K562 (cell line): ENCODE measurements around the gene CCNL2. TPM values are rescaled to one million over a fixed set of nuclear protein-coding genes. Genes with fewer than 3 reads are reported as not detected.

ENCODE experiments used
- BCLAF1 ChIP-seq, 2 experiments: fragments of 450-650 bp in 1 of 2; IDR thresholded peaks; 2 replicates each; pipeline ENCODE4 v1.6.1; 2011 to 2017; ENCODE audit warnings: low read depth in 2 of 2, antibody characterized with exemption in 1 of 2, borderline replicate concordance in 1 of 2, low read length in 1 of 2, mild to moderate bottlenecking in 1 of 2, mixed read lengths in 1 of 2; ENCODE audit not compliant: control insufficient read depth in 1 of 2
- HMGXB4 ChIP-seq: sonication (generic); formaldehyde crosslinking; IDR thresholded peaks from 2 replicates; pipeline ENCODE4 v1.8.1; 2023; ENCODE audit warnings: mild to moderate bottlenecking, missing genetic modification reagents
- HNRNPLL ChIP-seq: fragments of 200-400 bp; formaldehyde crosslinking; IDR thresholded peaks from 2 replicates; pipeline ENCODE4 v1.6.1; 2017; ENCODE audit warnings: low read length, low read depth, mild to moderate bottlenecking; ENCODE audit not compliant: poor library complexity, severe bottlenecking
- IRF2 ChIP-seq: sonication (generic); formaldehyde crosslinking; IDR thresholded peaks from 2 replicates; pipeline ENCODE4 v1.8.1; 2022; ENCODE audit warnings: mild to moderate bottlenecking, missing genetic modification reagents
- LEF1 ChIP-seq: fragments of 450-650 bp; IDR thresholded peaks from 2 replicates; pipeline ENCODE4 v1.6.1; 2016; ENCODE audit warnings: mild to moderate bottlenecking
- MBD1 ChIP-seq: fragments of 250-450 bp; sonication (Bioruptor Pico); IDR thresholded peaks from 2 replicates; pipeline ENCODE4 v1.8.0; 2022; ENCODE audit warnings: inconsistent platforms
- MEF2A ChIP-seq: IDR thresholded peaks from 2 replicates; pipeline ENCODE4 v1.6.1; 2011; ENCODE audit warnings: low read depth, mild to moderate bottlenecking, low read length, moderate library complexity; ENCODE audit not compliant: control insufficient read depth
- MYBL2 ChIP-seq, 2 experiments: fragments of 450-650 bp in 1 of 2; sonication (generic) in 1 of 2; formaldehyde crosslinking in 1 of 2; IDR thresholded peaks; 2 replicates each; pipeline versions ENCODE4 v1.6.1 to v1.8.1; 2017 to 2022; ENCODE audit warnings: borderline replicate concordance in 1 of 2, inconsistent platforms in 1 of 2, low read depth in 1 of 2, mild to moderate bottlenecking in 1 of 2, missing genetic modification reagents in 1 of 2, moderate library complexity in 1 of 2
- NCOA6 ChIP-seq: fragments of 450-650 bp; IDR thresholded peaks from 2 replicates; pipeline ENCODE4 v1.6.1; 2017; ENCODE audit warnings: mild to moderate bottlenecking
- NCOR1 ChIP-seq: fragments of 450-650 bp; IDR thresholded peaks from 2 replicates; pipeline ENCODE4 v1.6.1; 2016; ENCODE audit warnings: mild to moderate bottlenecking, moderate library complexity
- NFE2 ChIP-seq: IDR thresholded peaks from 2 replicates; pipeline ENCODE4 v1.6.1; 2014; ENCODE audit warnings: antibody characterized with exemption, low read depth
- POLR2G ChIP-seq: fragments of 200-400 bp; formaldehyde crosslinking; IDR thresholded peaks from 2 replicates; pipeline ENCODE4 v1.6.1; 2017; ENCODE audit warnings: low read depth, mild to moderate bottlenecking, antibody characterized with exemption, low read length, moderate library complexity
- PREB ChIP-seq: sonication (generic); formaldehyde crosslinking; IDR thresholded peaks from 2 replicates; pipeline ENCODE4 v1.8.1; 2023; ENCODE audit warnings: mild to moderate bottlenecking, missing genetic modification reagents
- RFX1 ChIP-seq: fragments of 450-650 bp; IDR thresholded peaks from 2 replicates; pipeline ENCODE4 v1.6.1; 2016; ENCODE audit warnings: mild to moderate bottlenecking, moderate library complexity
- TBL1XR1 ChIP-seq, 2 experiments: IDR thresholded peaks; 2 replicates each; pipeline ENCODE4 v1.6.1; 2012; ENCODE audit warnings: improper control_type of control experiment in 2 of 2, low read length in 2 of 2, mild to moderate bottlenecking in 1 of 2
- TCF3 ChIP-seq: sonication (generic); formaldehyde crosslinking; IDR thresholded peaks from 2 replicates; pipeline ENCODE4 v1.4.0; 2020; ENCODE audit warnings: mild to moderate bottlenecking, missing genetic modification reagents
- ZBTB34 ChIP-seq: fragments of 250-450 bp; sonication (Bioruptor Pico); IDR thresholded peaks from 2 replicates; pipeline ENCODE4 v1.8.0; 2021; ENCODE audit warnings: mild to moderate bottlenecking, moderate library complexity
- ZNF57 ChIP-seq: fragments of 450-650 bp; formaldehyde crosslinking; IDR thresholded peaks from 2 replicates; pipeline ENCODE4 v1.4.0; 2020; ENCODE audit warnings: mild to moderate bottlenecking, moderate library complexity
- polyA plus RNA-seq, 8 experiments: library from polyadenylated mRNA; depleted of rRNA in 4 of 8; stranded (reverse) in 5 of 8; unstranded in 3 of 8; fragments of >200 nt; fragmentation: Nextera tagmentation in 2 of 8; fragmentation: Illumina TruSeq in 1 of 8; extraction: Ambion mirVana in 2 of 8; extraction: Trizol in 1 of 8; gene quantifications; 2 replicates each; pipeline versions ENCODE4 v1.2.1 to v1.2.3, GENCODE V29; 2011 to 2014; ENCODE audit warnings: inconsistent platforms in 1 of 8, missing spikeins in 1 of 8
- total RNA-seq, 7 experiments: library from RNA; depleted of rRNA in 6 of 7; stranded (reverse); fragments of >200 nt in 6 of 7; fragmentation: Illumina TruSeq in 2 of 7; extraction: Trizol in 2 of 7; gene quantifications; 2 replicates each; pipeline versions ENCODE4 v1.2.1 to v1.2.3, GENCODE V29; 2011 to 2021; ENCODE audit warnings: low replicate concordance in 1 of 7

Gene CCNL2
- total and polyA plus RNA-seq, 9 of the 15 experiments (the other 6 are each of a cell fraction or from before 2014, with no cell fraction given): 2.8 to 287 (median 94.5) TPM

- TF ChIP-seq NFE2 (no peak), BCLAF1 (IDR thresholded peaks at IDR 0.05; ENCODE audit: borderline replicate concordance in 1 of 2, control insufficient read depth in 1 of 2, low read depth in 2 of 2, low read length in 1 of 2) (no peak), HMGXB4 (CRISPR knock-in tag) (peak; percentile 86), NCOA6 (no peak), MEF2A (no peak), MYBL2 (IDR thresholded peaks at IDR 0.05; ENCODE audit: low read depth) (no peak), MYBL2 (CRISPR knock-in tag; IDR thresholded peaks at IDR 0.05; ENCODE audit: borderline replicate concordance) (no peak), POLR2G (peak; percentile 85), ZNF57 (CRISPR knock-in tag) (no peak), PREB (CRISPR knock-in tag) (no peak), IRF2 (no peak), RFX1 (no peak), LEF1 (no peak), HNRNPLL (no peak), TCF3 (CRISPR knock-in tag) (no peak), NCOR1 (no peak), ZBTB34 (CRISPR knock-in tag) (no peak), TBL1XR1 (IDR thresholded peaks at IDR 0.05; ENCODE audit: low read length in 2 of 2) (no peak), MBD1 (CRISPR knock-in tag) (no peak)
Measured at GRCh38 chr1:1349256-1350012, 49.7 kb downstream of the CCNL2 start, which contains the start of gene DVL1 (continued).
